GM12874 (cell line): Measurements from ENCODE around the gene RNPEPL1.

Experiments
- CTCF ChIP-seq: IDR thresholded peaks from 2 replicates; pipeline ENCODE4 v1.5.1; 2011; ENCODE audit warnings: low read depth, mild to moderate bottlenecking, control low read depth, low read length, moderate library complexity; ENCODE audit not compliant: insufficient read depth

Gene RNPEPL1

GRCh38 chr2:240589850-240590525, 21.7 kb downstream of the RNPEPL1 start:
- no peak for TF ChIP-seq CTCF

DNA sequence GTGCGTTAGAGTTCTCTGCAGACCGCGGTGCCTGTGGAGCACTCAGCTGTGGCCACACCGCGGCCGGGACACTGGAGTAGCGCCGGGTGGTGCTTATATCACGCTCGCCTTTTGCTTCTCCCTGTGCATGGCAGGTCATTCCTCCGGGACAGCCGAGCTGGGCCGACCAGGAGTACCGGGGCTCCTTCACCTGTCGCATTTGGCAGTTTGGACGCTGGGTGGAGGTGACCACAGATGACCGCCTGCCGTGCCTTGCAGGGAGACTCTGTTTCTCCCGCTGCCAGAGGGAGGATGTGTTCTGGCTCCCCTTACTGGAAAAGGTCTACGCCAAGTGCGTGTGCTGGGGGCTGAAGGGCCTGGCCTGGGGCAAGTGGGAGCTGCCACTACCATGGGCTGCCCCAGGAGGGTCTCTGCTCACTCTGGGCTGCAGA, 22.4 kb downstream of the RNPEPL1 start:
- no peak for TF ChIP-seq CTCF

DNA sequence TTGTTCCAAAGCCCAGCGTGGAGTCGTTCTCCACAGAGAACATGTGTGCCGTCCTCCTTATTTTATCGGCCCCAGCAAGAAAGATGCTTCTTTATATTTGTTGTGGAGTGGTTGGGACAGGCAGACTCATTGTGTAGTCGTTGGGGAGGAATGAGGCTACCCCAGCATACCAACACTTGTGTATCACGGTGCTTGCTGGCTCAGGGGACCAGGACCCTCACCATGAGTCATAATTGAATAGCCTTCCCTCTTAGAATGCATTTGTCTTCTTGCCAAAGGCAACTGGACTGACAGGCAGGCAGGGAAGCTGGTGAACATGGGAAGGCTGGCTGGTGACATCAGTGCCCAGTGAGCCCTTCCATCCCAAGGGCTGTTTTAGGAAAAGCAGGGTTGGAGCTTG, 22.9 kb downstream of the RNPEPL1 start:
- TF ChIP-seq CTCF, result no peak

DNA sequence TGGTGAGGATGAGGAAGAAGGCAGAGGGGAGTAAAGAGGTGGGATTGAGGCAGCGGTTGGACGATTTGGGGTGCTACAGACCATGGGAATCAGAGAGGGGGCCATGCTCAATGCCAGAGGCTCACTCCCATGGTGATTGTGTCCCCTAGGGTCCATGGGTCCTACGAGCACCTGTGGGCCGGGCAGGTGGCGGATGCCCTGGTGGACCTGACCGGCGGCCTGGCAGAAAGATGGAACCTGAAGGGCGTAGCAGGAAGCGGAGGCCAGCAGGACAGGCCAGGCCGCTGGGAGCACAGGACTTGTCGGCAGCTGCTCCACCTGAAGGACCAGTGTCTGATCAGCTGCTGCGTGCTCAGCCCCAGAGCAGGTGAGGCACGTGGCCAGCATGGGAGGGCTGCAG, 23.5 kb downstream of the RNPEPL1 start:
- TF ChIP-seq CTCF, result no peak

DNA sequence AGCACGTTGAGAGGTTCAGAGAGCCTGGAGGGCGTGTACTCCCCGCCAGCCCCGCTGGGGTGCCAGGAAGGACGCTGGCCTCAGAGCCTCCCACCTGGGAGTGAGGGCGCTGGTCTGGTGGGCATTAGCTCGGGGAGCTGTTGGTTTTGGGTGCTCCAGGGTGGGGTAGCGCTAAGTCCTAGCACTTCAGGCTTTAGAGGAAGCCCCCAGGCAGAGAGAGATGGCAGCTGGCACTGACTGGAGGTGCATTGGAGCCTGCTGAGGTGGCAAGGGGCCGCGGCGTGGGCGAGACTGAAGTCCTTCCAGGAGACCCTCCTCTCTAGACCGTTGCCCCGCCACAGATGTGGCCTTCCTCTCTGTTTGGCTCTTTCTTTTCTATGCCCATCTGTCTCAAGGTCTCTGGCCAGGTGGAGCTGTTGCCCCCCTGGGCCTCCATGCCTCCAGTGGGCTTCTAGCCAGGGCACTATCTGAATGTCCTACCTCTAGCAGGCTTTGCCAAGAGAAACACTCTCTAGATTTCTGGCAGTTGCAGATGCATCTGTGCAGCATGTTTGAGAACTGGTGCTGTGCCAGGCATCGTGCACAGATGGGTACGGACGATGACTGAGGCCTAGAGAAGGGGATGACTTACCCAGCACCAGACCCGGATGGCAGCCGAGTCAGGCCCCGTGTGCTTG, 24.9 kb downstream of the RNPEPL1 start:
- no peak for TF ChIP-seq CTCF

GRCh38 chr2:240593703-240594451, 25.6 kb downstream of the RNPEPL1 start:
- no peak for TF ChIP-seq CTCF
